ENCODE measurements around the gene TOR4A.
"Not testable (repeated sequence)": the region's sequence is repeated elsewhere in the genome, so short reads cannot be mapped to it uniquely, and the experiment has no call there.

TOR4A gene

GRCh38 chr9:137253717-137254623 is 23.6 kb upstream of the TOR4A start:
- DNase-seq = no peak

- DNase-seq = peak; percentile 76
These were observed 22.7 kb upstream of the TOR4A start, which contains the start of gene NELFB for GRCh38 chr9:137254624-137255447. Gene NELFB, plus strand, starts transcription at chr9:137255327.

GRCh38 chr9:137255448-137256114 is 21.9 kb upstream of the TOR4A start:
- DNase-seq = peak; percentile 44

- DNase-seq = no peak
These were observed 21.2 kb upstream of the TOR4A start for GRCh38 chr9:137256362-137256761.

GRCh38 chr9:137256856-137257255 is 20.7 kb upstream of the TOR4A start:
- no peak for DNase-seq

- DNase-seq = not testable (repeated sequence)
These were observed 15.2 kb upstream of the TOR4A start for GRCh38 chr9:137262173-137262908.

GRCh38 chr9:137262909-137263285 is 14.6 kb upstream of the TOR4A start:
- no peak for DNase-seq

- no peak for DNase-seq
These were observed 14.0 kb upstream of the TOR4A start for GRCh38 chr9:137263506-137263905.

GRCh38 chr9:137264067-137264466 is 13.5 kb upstream of the TOR4A start:
- no peak for DNase-seq

- DNase-seq = no peak
These were observed 11.9 kb upstream of the TOR4A start for GRCh38 chr9:137265496-137266161.

GRCh38 chr9:137266162-137266527 is 11.4 kb upstream of the TOR4A start:
- DNase-seq = no peak

- no peak for DNase-seq
These were observed 10.7 kb upstream of the TOR4A start for GRCh38 chr9:137266585-137267453.

GRCh38 chr9:137267933-137268355 is 9.6 kb upstream of the TOR4A start:
- no peak for DNase-seq

GRCh38 chr9:137268538-137269201 is 8.9 kb upstream of the TOR4A start:
- no peak for DNase-seq

GRCh38 chr9:137269231-137269772 is 8.2 kb upstream of the TOR4A start:
- no peak for DNase-seq

GRCh38 chr9:137270929-137271695 is 6.4 kb upstream of the TOR4A start:
- no peak for DNase-seq

- DNase-seq = no peak
These were observed 5.8 kb upstream of the TOR4A start for GRCh38 chr9:137271696-137272076.

- no peak for DNase-seq
These were observed 5.1 kb upstream of the TOR4A start for GRCh38 chr9:137272241-137273094.
